Measurements from ENCODE around the gene IDH3G.
A peak's percentile ranks its signal among the peaks of the same experiment; 100 is the strongest.
"Not testable (repeated sequence)": the region's sequence is repeated elsewhere in the genome, so short reads cannot be mapped to it uniquely, and the experiment has no call there.

Gene IDH3G

GRCh38 chrX:153746991-153747390 is 47.2 kb downstream of the IDH3G start:
- not testable (repeated sequence) for DNase-seq

GRCh38 chrX:153746359-153746758 is 47.8 kb downstream of the IDH3G start:
- no peak for DNase-seq

GRCh38 chrX:153745067-153745433 is 49.1 kb downstream of the IDH3G start:
- DNase-seq, result peak; percentile 31

- DNase-seq, result no peak
These were observed 49.7 kb downstream of the IDH3G start for GRCh38 chrX:153744210-153745066.

- peak; percentile 33 for DNase-seq
These were observed 50.5 kb downstream of the IDH3G start for GRCh38 chrX:153743468-153744209.

GRCh38 chrX:153742796-153743467 is 51.2 kb downstream of the IDH3G start:
- not testable (repeated sequence) for DNase-seq

- DNase-seq, result not testable (repeated sequence)
These were observed 52.1 kb downstream of the IDH3G start for GRCh38 chrX:153742111-153742510.

- DNase-seq, result no peak
These were observed 52.7 kb downstream of the IDH3G start for GRCh38 chrX:153741446-153741845.

- no peak for DNase-seq
These were observed 53.4 kb downstream of the IDH3G start for GRCh38 chrX:153740631-153741222.

GRCh38 chrX:153739754-153740486 is 54.3 kb downstream of the IDH3G start:
- no peak for DNase-seq

GRCh38 chrX:153738056-153738605 is 56.0 kb downstream of the IDH3G start:
- DNase-seq, result no peak

GRCh38 chrX:153736871-153737441 is 57.2 kb downstream of the IDH3G start:
- no peak for DNase-seq

- no peak for DNase-seq
These were observed 57.9 kb downstream of the IDH3G start for GRCh38 chrX:153736071-153736820.

Data from NCI-H2171 treated with DMSO at 0.1 percent for 48 hours (cell line).